Thyroid gland (tissue), 4 donors: ENCODE data around the gene GPR3. TPM values are rescaled to one million over a fixed set of nuclear protein-coding genes. Genes with fewer than 3 reads are reported as not detected.
A peak's percentile ranks its signal among the peaks of the same experiment; 100 is the strongest.

Experiments
- DNase-seq, 2 donors: peaks; one replicate each; pipeline ENCODE4 v3.0.0-alpha.2; 2019
- H3K27ac ChIP-seq, 3 donors: fragments of 200-600 bp; sonication (generic); 1 replicate in 2 of 3; 2 replicates in 1 of 3; pipeline ENCODE4 v1.5.1; 2016 to 2019; ENCODE audit warnings: mild to moderate bottlenecking in 1 of 3, moderate library complexity in 1 of 3
- H3K27me3 ChIP-seq: fragments of 200-600 bp; sonication (generic); one replicate; pipeline ENCODE4 v1.5.1; 2019
- H3K36me3 ChIP-seq, 2 donors: fragments of 200-600 bp; sonication (generic); one replicate each; pipeline ENCODE4 v1.5.1; 2016 to 2019
- H3K4me1 ChIP-seq, 2 donors: fragments of 200-600 bp; sonication (generic); one replicate each; pipeline ENCODE4 v1.5.1; 2017 to 2019
- H3K4me3 ChIP-seq, 3 donors: fragments of 200-600 bp; sonication (generic); replicated peaks in 1 of 3; 1 replicate in 2 of 3; 2 replicates in 1 of 3; pipeline ENCODE4 v1.5.1; 2016; ENCODE audit warnings: mild to moderate bottlenecking in 1 of 3
- H3K9me3 ChIP-seq: fragments of 200-600 bp; sonication (generic); one replicate; pipeline ENCODE4 v1.5.1; 2017
- POLR2A ChIP-seq, 2 donors: fragments of 450-650 bp; IDR thresholded peaks; one replicate each; pipeline ENCODE4 v1.6.1; 2017; ENCODE audit warnings: antibody characterized with exemption in 2 of 2, mild to moderate bottlenecking in 2 of 2, moderate library complexity in 1 of 2
- WGBS, 2 donors: methylation state at CpG; one replicate each; pipeline ENCODE4 v1.1.5; 2017; 5-methylcytosine and 5-hydroxymethylcytosine counted together
- intact Hi-C: fragments of 100-400 bp; cut with DNase I; formaldehyde crosslinking; loops from one replicate; pipeline ENCODE4 v1.15.1; 2023
- total RNA-seq, 4 donors: library from RNA; depleted of rRNA; stranded (reverse); fragments of >200 nt; gene quantifications; one replicate each; pipeline ENCODE4 v1.2.3, GENCODE V29; 2016
- TF ChIP-seq, protein P1 (sequence below), 6 experiments: fragments of 200-600 bp in 3 of 6; fragments of 450-650 bp in 3 of 6; sonication (generic) in 3 of 6; IDR thresholded peaks; one replicate each; pipeline ENCODE4 v1.5.1; 2016 to 2019; ENCODE audit warnings: antibody characterized with exemption in 6 of 6, mild to moderate bottlenecking in 2 of 6, inconsistent platforms in 1 of 6, moderate library complexity in 1 of 6

GPR3 gene, protein sequence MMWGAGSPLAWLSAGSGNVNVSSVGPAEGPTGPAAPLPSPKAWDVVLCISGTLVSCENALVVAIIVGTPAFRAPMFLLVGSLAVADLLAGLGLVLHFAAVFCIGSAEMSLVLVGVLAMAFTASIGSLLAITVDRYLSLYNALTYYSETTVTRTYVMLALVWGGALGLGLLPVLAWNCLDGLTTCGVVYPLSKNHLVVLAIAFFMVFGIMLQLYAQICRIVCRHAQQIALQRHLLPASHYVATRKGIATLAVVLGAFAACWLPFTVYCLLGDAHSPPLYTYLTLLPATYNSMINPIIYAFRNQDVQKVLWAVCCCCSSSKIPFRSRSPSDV
- 1 to 10 TPM in 1 of 4 donors, under 1 TPM in 3; 0.11 to 2.1 (median 0.60) TPM for total RNA-seq

DNA sequence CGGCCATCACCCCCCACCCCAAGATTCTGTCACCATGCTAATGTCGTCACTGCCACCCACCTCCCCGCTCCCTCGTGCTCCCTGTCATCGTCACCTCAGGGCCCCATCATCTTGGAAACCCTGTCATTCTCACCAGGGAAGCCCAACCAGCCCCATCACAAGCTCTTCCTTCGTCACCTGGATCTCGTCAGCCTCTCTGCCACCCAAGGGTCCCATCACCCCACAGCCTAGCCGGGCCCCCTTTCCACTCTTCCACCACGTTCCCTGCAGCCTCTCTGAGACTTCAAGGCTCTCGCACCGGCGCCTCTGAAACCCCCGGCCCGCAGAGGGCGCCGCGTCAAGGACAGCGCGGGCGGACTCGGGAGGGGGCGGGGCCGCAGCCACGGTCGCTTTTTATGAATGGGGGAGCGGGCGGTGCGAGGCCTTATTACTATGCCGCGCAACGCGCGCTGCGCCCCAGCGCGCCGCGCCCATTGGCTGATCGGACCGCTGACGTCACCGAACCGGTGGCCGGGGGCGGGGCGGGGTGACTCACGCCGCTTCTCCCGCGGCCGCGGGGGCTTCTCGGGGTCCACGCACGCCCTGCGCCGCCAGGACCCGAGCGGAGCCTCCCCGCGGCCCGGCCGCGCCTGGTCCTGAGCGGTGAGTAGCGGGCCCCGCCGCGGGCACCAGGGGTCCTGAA lies at the start of gene GPR3:
GPR3 (plus strand) TSS at position 527 of the 682 bp plus-strand sequence. CDS start 1,177 bp downstream, outside the sequence.
- peak; percentile 89 to 91 for DNase-seq
- peak within 1 kb of the TSS in 2 of 3 donors; percentile 40 to 58 for H3K27ac ChIP-seq
- intact Hi-C loops, result loop anchor here (5.0 to 10.0 kb wide), 3 partner anchors 35 to 287 kb away; no protein-coding TSS in a partner anchor
- TF ChIP-seq POLR2A (IDR thresholded peaks at IDR 0.05), result peak in 1 of 2 donors; percentile 30
- TF ChIP-seq, protein P1, sequence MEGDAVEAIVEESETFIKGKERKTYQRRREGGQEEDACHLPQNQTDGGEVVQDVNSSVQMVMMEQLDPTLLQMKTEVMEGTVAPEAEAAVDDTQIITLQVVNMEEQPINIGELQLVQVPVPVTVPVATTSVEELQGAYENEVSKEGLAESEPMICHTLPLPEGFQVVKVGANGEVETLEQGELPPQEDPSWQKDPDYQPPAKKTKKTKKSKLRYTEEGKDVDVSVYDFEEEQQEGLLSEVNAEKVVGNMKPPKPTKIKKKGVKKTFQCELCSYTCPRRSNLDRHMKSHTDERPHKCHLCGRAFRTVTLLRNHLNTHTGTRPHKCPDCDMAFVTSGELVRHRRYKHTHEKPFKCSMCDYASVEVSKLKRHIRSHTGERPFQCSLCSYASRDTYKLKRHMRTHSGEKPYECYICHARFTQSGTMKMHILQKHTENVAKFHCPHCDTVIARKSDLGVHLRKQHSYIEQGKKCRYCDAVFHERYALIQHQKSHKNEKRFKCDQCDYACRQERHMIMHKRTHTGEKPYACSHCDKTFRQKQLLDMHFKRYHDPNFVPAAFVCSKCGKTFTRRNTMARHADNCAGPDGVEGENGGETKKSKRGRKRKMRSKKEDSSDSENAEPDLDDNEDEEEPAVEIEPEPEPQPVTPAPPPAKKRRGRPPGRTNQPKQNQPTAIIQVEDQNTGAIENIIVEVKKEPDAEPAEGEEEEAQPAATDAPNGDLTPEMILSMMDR (IDR thresholded peaks at IDR 0.05), result peak in 4 of 6 experiments; percentile 23 to 50 (median 42)
- peak within 1 kb of the TSS in 2 of 3 donors; percentile 10 to 45 for H3K4me3 ChIP-seq
- H3K36me3 ChIP-seq, result no peaks in the 10 kb centered on the region
- H3K27me3 ChIP-seq, result no peaks in the 10 kb centered on the region
- H3K4me1 ChIP-seq, result peaks cover 19 to 23% of the 10 kb centered on the region in 2 donors
- 3 to 7% methylated on average over 18 to 19 of the region's 69 CpGs for WGBS, 2 donors
- no peaks in the 10 kb centered on the region for H3K9me3 ChIP-seq

DNA sequence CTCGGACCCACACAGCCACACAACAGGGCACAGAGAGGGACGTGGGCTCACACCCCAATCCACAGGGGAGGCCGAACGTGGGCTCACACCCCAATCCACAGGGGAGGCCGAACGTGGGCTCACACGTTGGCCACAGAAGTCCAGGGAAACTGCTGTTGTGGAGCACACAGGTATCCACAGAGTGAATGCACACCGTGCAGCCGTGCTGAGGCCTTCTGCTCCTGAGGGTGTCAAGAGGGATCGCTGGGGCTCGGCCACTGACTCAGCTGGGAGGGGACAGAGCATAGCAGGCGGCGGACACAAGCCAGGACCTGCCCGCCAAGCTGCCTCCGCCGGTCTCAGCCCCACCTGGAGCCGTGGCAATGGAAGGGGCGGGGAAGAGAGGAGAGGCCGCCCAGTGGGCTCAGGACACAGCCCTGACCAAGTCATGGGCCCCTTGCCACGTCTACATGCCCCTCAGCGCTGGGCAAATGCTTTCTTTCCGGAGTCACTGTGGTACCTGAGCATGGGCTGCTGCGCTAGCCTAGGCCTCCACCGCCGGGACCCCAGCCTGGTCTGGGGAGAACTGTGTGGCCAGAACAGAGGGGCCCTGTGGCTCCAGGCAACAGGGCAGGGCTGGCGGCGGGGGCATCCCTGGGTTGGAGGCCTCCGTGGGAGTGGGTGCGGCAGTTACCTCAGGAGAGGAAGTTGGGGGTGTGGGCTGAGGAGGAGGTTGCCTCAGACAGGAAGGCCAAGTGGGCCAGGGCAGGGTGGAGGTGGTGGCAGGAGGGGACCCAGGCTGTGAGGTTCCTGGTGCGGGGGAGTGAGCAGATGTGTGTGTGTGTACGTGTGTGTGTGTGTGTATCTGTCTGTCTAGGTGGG lies 49.4 kb upstream of the GPR3 start:
- TF ChIP-seq, protein P1 (IDR thresholded peaks at IDR 0.05), result no peak
- no peak for TF ChIP-seq POLR2A (IDR thresholded peaks at IDR 0.05)
- intact Hi-C loops, result no loop called here
- peak overlapping the region in 1 of 3 donors; percentile 35 for H3K4me3 ChIP-seq
- peak overlapping the region; percentile 3 to 58 (median 17) for H3K27ac ChIP-seq
- no peaks in the 10 kb centered on the region for H3K9me3 ChIP-seq
- peak; percentile 76 to 77 for DNase-seq
- H3K27me3 ChIP-seq, result no peaks in the 10 kb centered on the region
- H3K4me1 ChIP-seq, result peaks cover 13 to 25% of the 10 kb centered on the region in 2 donors
- 23 to 41% methylated on average over 19 of the region's 31 CpGs for WGBS, 2 donors
- no peaks in the 10 kb centered on the region for H3K36me3 ChIP-seq

DNA sequence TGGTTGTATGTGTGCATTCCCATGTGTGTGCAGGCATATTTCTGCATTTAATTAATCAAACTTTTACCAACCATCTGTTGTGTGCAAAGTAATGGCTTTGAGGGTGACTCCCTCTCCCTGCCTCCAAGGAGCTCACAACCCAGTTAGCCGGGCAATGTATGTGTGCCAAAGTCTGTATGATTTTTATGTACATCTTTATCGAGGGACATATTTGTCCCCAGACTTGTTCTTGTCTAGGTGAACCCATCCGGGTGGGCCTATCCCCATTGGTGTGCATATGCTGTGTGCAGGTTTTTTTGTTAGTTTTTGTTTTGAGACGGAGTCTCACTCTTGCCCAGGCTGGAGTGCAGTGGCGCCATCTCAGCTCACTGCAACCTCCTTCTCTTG lies 48.8 kb upstream of the GPR3 start:
- DNase-seq, result no peak
- no peak overlapping the region for H3K4me3 ChIP-seq
- WGBS, 2 donors, result 59 to 71% methylated on average over 5 of the region's 5 CpGs

DNA sequence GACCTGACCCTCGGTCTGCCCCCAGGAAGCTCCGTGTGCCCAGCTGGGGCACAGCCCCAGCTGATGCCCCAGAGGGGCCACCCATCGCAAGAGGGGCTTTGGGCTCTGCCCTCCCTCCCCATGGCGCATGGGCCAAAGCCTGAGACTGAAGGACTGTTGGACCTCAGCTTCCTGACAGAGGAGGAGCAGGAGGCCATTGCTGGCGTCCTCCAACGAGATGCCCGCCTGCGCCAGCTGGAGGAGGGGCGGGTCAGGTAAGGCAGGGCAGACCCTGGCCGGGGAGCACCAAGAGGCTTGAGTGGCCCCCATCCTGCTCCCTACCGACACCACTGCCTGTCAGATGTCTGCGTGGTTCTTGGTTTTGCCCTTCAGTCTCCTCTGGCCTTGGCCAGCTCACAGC lies 47.1 kb upstream of the GPR3 start:
- Histone ChIP-seq H3K4me3 (no peak overlapping the region), H3K36me3 (no peaks in the 10 kb centered on the region), H3K27ac (no peak overlapping the region), H3K27me3 (no peaks in the 10 kb centered on the region), H3K4me1 (peaks cover 25 to 40% of the 10 kb centered on the region in 2 donors), H3K9me3 (no peaks in the 10 kb centered on the region)
- no peak for DNase-seq
- no peak for TF ChIP-seq POLR2A (IDR thresholded peaks at IDR 0.05)
- TF ChIP-seq, protein P1 (IDR thresholded peaks at IDR 0.05), result no peak
- WGBS, 2 donors, result 93 to 97% methylated on average over 3 to 11 of the region's 12 CpGs
- intact Hi-C loops, result no loop called here

More for the DNA sequence above, 48.8 kb upstream of the GPR3 start:
- peaks cover 13 to 25% of the 10 kb centered on the region in 2 donors for H3K4me1 ChIP-seq
- H3K27me3 ChIP-seq, result no peaks in the 10 kb centered on the region
- no peaks in the 10 kb centered on the region for H3K36me3 ChIP-seq
- H3K9me3 ChIP-seq, result no peaks in the 10 kb centered on the region
- TF ChIP-seq POLR2A (IDR thresholded peaks at IDR 0.05), result no peak
- TF ChIP-seq, protein P1 (IDR thresholded peaks at IDR 0.05), result no peak
- intact Hi-C loops, result no loop called here
- H3K27ac ChIP-seq, result peak overlapping the region in 1 of 3 donors; percentile 58
